NCI-H226 (cell line): Measurements from ENCODE around the gene KLRF1.
"Not testable (repeated sequence)": the region's sequence is repeated elsewhere in the genome, so short reads cannot be mapped to it uniquely, and the experiment has no call there.

Experiments
- DNase-seq: peaks from one replicate; pipeline ENCODE4 v3.0.0-alpha.2; 2015

KLRF1 gene

DNA sequence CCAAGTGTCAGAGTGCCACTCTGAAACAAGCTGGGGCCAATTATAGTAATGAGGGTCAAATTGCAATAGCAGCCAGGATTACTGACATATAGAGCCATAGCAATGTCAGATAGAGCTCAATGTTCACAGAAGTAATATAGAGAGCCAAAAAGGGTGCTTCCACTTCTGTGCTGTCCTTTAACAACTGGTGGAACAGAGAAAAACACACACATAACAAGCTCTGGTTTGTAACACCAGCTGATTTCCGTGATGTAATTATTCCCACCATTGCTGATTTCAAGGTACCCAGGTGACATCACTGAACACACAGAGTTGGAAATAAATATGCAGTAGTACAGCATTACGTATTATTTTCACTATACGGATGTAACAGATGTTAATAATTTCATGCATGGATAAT is 44.9 kb downstream of the KLRF1 start:
- no peak for DNase-seq

DNA sequence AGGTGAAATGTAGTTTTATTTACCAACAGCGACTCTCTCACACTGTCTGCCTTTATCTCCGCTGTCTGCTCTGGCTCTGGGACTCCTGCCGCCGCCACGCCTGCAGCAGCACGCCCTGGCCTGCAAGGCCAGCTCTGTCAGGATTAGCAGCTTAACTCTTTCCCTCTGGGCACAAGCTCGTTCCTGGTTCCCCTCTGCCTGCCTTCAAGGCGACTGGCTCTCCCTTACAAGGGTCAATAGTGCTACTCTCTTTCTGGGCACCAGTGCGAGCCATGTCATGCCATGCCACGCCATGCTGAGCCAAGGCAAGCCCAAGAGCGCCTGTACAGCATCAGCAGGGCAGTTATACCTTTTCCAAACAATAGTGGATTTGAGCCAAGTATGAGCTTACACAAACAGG is 45.5 kb downstream of the KLRF1 start:
- DNase-seq = no peak

DNA sequence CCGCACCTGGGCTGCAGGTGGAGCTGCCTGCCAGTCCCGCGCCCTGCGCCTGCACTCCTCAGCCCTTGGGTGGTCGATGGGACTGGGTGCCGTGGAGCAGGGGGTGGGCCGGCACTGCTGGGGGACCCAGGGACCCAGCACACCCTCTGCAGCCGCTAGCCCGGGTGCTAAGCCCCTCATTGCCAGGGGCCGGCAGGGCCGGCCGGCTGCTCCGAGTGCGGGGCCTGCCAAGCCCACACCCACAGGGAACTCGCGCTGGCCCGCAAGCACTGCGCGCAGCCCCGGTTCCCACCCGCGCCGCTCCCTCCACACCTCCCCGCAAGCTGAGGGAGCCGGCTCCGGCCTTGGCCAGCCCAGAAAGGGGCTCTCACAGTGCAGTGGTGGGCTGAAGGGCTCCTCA is 48.8 kb downstream of the KLRF1 start:
- not testable (repeated sequence) for DNase-seq

DNA sequence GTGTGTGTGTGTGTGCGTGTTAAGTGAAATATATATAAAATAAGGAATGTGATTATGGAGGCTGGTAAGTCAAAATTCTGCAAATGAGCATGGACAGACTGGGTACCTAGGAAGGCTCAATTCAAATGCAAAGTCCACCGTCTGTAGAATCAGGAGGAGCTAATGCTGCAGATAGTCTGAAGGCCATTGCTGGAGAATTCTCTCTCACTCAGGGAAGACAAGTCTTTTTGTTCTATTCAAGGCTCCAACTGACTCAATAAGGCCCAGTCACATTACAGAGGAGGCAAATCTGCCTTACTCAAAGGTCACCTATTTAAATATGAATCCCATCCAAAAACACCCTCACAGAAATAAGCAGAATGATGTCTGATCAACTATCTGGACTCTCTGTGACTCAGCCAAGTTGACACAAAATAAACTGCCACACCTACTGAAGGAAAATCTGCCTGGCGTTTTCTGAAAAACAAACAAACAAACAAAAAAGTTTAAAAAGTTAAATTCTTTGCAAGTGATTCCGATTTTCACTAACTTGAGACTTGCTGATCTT is 53.3 kb downstream of the KLRF1 start:
- no peak for DNase-seq

DNA sequence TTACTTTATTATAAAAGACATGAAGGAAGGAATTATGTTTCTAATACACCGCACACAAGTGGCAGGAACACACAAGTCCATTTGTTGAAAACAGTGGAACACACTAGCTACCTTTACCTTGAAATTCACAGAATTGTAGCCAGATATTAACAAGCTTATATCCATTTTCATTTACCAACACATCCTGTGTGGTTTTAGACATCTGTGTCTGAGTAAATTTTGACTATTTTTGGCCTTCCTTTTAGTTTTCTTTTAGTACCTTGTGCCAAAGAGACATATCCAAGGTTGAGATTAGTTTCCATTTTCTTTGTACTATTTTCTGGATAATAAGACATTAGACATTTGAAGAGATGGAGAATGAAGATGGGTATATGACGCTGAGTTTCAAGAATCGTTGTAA is 54.0 kb downstream of the KLRF1 start, which contains the start of gene KLRF2:
Gene KLRF2, plus strand, starts transcription at position 244 of the 400 bp plus-strand sequence. Its CDS starts 107 bp downstream, at position 351.
- no peak for DNase-seq

DNA sequence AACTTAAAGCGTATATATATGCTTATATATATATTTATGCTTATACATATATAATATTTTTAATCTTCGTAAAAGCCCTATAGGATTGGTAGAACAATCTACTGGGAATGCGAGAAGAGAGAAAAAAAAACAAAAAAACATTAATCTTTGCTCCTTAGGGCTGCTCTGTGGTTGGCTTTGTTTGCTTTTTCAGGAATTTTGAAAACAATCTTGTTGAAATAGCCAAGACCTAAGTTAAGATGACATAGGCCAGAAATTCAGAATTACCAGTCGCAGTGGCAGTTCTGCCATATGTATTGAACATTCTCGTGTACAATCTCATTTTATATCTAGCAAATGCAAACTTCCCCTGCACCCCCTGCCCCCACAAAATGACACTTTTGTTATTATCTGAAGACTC is 54.7 kb downstream of the KLRF1 start:
- no peak for DNase-seq

DNA sequence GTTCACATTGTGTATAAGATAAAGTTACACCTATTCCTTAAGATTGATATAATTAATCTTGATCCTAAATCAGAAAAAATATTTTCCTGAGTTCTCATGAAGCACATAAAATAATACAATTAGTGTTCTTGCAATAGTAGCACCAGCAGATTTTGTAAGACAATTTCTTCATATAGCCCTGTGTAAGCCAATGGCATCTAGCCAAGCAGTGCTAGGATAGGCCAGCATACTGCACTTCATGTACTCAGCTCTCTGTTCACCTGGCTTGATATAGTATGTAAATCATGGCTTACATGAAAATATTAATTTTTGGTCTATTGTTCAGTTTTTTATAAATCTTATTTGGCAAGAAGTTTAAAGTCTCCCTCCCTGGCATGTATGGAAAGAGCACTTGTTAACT is 55.9 kb downstream of the KLRF1 start:
- DNase-seq = peak; percentile 7

DNA sequence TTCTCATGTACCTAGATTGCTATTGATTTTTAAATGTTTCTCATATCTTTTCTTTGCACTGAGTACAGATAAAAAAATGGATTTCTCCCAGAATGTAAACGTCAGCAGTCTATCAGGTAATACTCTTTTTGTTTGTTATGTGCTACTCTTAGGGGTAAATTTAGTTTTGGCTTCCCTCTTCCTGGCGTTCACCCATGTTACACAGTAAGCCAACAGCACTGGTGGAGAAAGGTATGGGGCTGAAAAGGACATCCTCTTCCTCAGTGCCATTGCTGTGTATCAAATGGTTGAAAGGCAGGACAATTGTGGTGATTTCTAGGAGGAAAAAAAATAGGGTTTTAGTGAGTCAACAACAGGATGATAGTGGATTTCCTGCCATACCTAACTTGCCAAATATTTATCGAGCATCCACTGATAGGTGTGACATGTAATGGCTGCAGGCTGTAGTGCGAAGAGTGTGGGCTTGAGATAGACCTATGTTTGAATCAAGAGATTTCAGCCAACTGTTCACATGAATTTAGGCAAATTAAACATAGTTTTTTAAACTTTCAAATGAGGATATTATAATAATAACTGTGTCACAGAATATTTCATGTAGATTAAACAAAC is 61.5 kb downstream of the KLRF1 start:
- DNase-seq = no peak
